ENCODE data around the gene MIA. TPM values are rescaled to one million over a fixed set of nuclear protein-coding genes. Genes with fewer than 3 reads are reported as not detected.

The MIA gene
- total RNA-seq, 1 donor from 2014 or later, result not detected

- Histone ChIP-seq H3K4me1 (no peaks in the 10 kb centered on the region), H3K27ac (no peak overlapping the region), H3K79me2 (ENCODE audit: low read depth) (no peaks in the 10 kb centered on the region), H4K20me1 (ENCODE audit: low read depth) (no peaks in the 10 kb centered on the region), H3K9ac (no peak overlapping the region), H3K4me3 (no peak overlapping the region), H3K9me3 (ENCODE audit: low read depth) (no peaks in the 10 kb centered on the region), H3F3A (ENCODE audit: low read depth) (no peaks in the 10 kb centered on the region), H2AFZ (replicated peaks) (no peak overlapping the region), H3K27me3 (no peaks in the 10 kb centered on the region), H3K4me2 (no peak overlapping the region), H3K36me3 (no peaks in the 10 kb centered on the region)
- peaks cover 4% of the 10 kb centered on the region for H3K36me3 Mint-ChIP-seq
- H3K27me3 Mint-ChIP-seq (ENCODE audit: insufficient read depth, low read depth), result peaks cover 5% of the 10 kb centered on the region
- DNase-seq (ENCODE audit: low spot score), result no peak
- H3K4me3 Mint-ChIP-seq, result peak overlapping the region; percentile 64
- peak overlapping the region; percentile 95 for H3K27ac Mint-ChIP-seq
- no peaks in the 10 kb centered on the region for H3K9me3 Mint-ChIP-seq
- peaks cover 33% of the 10 kb centered on the region for H3K4me1 Mint-ChIP-seq
- no peak for TF ChIP-seq CTCF (IDR thresholded peaks at IDR 0.05)
- TF ChIP-seq EZH2 (IDR thresholded peaks at IDR 0.05), result no peak
- TF ChIP-seq EZH2phosphoT487 (IDR thresholded peaks at IDR 0.05), result no peak
Observed at GRCh38 chr19:40791349-40791748, 16.0 kb downstream of the MIA start.

GRCh38 chr19:40791996-40792395, 16.7 kb downstream of the MIA start:
- Histone ChIP-seq H3K27ac (no peak overlapping the region), H3K4me2 (no peak overlapping the region), H3F3A (ENCODE audit: low read depth) (no peaks in the 10 kb centered on the region), H3K9ac (no peak overlapping the region), H2AFZ (replicated peaks) (no peak overlapping the region), H3K27me3 (no peaks in the 10 kb centered on the region), H3K79me2 (ENCODE audit: low read depth) (no peaks in the 10 kb centered on the region), H3K4me3 (no peak overlapping the region), H3K4me1 (no peaks in the 10 kb centered on the region), H4K20me1 (ENCODE audit: low read depth) (no peaks in the 10 kb centered on the region), H3K36me3 (no peaks in the 10 kb centered on the region), H3K9me3 (ENCODE audit: low read depth) (no peaks in the 10 kb centered on the region)
- Mint-ChIP-seq H3K27ac (peak overlapping the region; percentile 62), H3K4me1 (peaks cover 31% of the 10 kb centered on the region), H3K27me3 (ENCODE audit: insufficient read depth, low read depth) (peaks cover 5% of the 10 kb centered on the region), H3K9me3 (no peaks in the 10 kb centered on the region), H3K36me3 (peaks cover 4% of the 10 kb centered on the region), H3K4me3 (no peak overlapping the region)
- no peak for TF ChIP-seq EZH2 (IDR thresholded peaks at IDR 0.05)
- TF ChIP-seq EZH2phosphoT487 (IDR thresholded peaks at IDR 0.05), result no peak
- DNase-seq (ENCODE audit: low spot score), result no peak

GRCh38 chr19:40797166-40797962, 22.0 kb downstream of the MIA start:
- Histone ChIP-seq H3K36me3 (no peaks in the 10 kb centered on the region), H4K20me1 (ENCODE audit: low read depth) (peaks cover 30% of the 10 kb centered on the region), H3K27ac (no peak overlapping the region), H3K9me3 (ENCODE audit: low read depth) (no peaks in the 10 kb centered on the region), H3F3A (ENCODE audit: low read depth) (peaks cover 15% of the 10 kb centered on the region), H3K4me3 (no peak overlapping the region), H3K27me3 (no peaks in the 10 kb centered on the region), H3K4me1 (peaks cover 17% of the 10 kb centered on the region), H2AFZ (replicated peaks) (no peak overlapping the region), H3K9ac (no peak overlapping the region), H3K4me2 (peak overlapping the region; percentile 69), H3K79me2 (ENCODE audit: low read depth) (peaks cover 32% of the 10 kb centered on the region)
- Mint-ChIP-seq H3K9me3 (no peaks in the 10 kb centered on the region), H3K4me1 (peaks cover 36% of the 10 kb centered on the region), H3K27ac (no peak overlapping the region), H3K36me3 (peaks cover 2% of the 10 kb centered on the region), H3K27me3 (ENCODE audit: insufficient read depth, low read depth) (peaks cover 9% of the 10 kb centered on the region), H3K4me3 (peak overlapping the region; percentile 90)
- DNase-seq (ENCODE audit: low spot score), result no peak
- TF ChIP-seq CTCF (IDR thresholded peaks at IDR 0.05) (no peak), EZH2phosphoT487 (IDR thresholded peaks at IDR 0.05) (no peak)

All from neural progenitor cell (in vitro differentiated cells).